HEK293 (cell line): ENCODE results near the gene ADCY4.

Experiments
- CTCF ChIP-seq: fragments of 450-650 bp; formaldehyde crosslinking; IDR thresholded peaks from 2 replicates; pipeline ENCODE4 v1.5.1; 2016; ENCODE audit warnings: missing biosample characterization, missing genetic modification characterization
- MEIS1 ChIP-seq: sonication (generic); formaldehyde crosslinking; IDR thresholded peaks from 2 replicates; pipeline ENCODE4 v1.8.1; 2022; ENCODE audit warnings: missing genetic modification reagents, mild to moderate bottlenecking, borderline replicate concordance
- SALL2 ChIP-seq: fragments of 450-650 bp; formaldehyde crosslinking; IDR thresholded peaks from 2 replicates; pipeline ENCODE4 v1.5.0; 2017; ENCODE audit warnings: missing biosample characterization, mild to moderate bottlenecking, missing genetic modification characterization, borderline replicate concordance
- YY1 ChIP-seq: fragments of 450-650 bp; formaldehyde crosslinking; IDR thresholded peaks from 2 replicates; pipeline ENCODE4 v1.5.1; 2018; ENCODE audit warnings: missing biosample characterization, missing genetic modification characterization
- ZNF112 ChIP-seq: fragments of 450-650 bp; formaldehyde crosslinking; IDR thresholded peaks from 2 replicates; pipeline ENCODE4 v1.5.0; 2017; ENCODE audit warnings: missing biosample characterization, missing genetic modification characterization
- ZNF473 ChIP-seq: fragments of 450-650 bp; formaldehyde crosslinking; IDR thresholded peaks from 2 replicates; pipeline ENCODE4 v1.5.1; 2017; ENCODE audit warnings: missing biosample characterization, missing genetic modification characterization
- TF ChIP-seq, protein P1 (sequence below): fragments of 450-650 bp; formaldehyde crosslinking; IDR thresholded peaks from 2 replicates; pipeline ENCODE4 v1.5.1; 2016; ENCODE audit warnings: missing biosample characterization, missing genetic modification characterization

GRCh38 chr14:24369907-24370687, 35.2 kb upstream of the ADCY4 start:
- TF ChIP-seq ZNF112 (tag by site-specific recombination), result no peak
- TF ChIP-seq MEIS1 (CRISPR knock-in tag), result no peak
- TF ChIP-seq SALL2 (tag by site-specific recombination), result no peak
- TF ChIP-seq, protein P1, sequence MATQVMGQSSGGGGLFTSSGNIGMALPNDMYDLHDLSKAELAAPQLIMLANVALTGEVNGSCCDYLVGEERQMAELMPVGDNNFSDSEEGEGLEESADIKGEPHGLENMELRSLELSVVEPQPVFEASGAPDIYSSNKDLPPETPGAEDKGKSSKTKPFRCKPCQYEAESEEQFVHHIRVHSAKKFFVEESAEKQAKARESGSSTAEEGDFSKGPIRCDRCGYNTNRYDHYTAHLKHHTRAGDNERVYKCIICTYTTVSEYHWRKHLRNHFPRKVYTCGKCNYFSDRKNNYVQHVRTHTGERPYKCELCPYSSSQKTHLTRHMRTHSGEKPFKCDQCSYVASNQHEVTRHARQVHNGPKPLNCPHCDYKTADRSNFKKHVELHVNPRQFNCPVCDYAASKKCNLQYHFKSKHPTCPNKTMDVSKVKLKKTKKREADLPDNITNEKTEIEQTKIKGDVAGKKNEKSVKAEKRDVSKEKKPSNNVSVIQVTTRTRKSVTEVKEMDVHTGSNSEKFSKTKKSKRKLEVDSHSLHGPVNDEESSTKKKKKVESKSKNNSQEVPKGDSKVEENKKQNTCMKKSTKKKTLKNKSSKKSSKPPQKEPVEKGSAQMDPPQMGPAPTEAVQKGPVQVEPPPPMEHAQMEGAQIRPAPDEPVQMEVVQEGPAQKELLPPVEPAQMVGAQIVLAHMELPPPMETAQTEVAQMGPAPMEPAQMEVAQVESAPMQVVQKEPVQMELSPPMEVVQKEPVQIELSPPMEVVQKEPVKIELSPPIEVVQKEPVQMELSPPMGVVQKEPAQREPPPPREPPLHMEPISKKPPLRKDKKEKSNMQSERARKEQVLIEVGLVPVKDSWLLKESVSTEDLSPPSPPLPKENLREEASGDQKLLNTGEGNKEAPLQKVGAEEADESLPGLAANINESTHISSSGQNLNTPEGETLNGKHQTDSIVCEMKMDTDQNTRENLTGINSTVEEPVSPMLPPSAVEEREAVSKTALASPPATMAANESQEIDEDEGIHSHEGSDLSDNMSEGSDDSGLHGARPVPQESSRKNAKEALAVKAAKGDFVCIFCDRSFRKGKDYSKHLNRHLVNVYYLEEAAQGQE, result no peak
- TF ChIP-seq ZNF473, result no peak
- no peak for TF ChIP-seq YY1 (tag by site-specific recombination)
- TF ChIP-seq CTCF, result no peak
